Mucosa of descending colon (tissue), 3 donors: ENCODE data around the gene TSFM. TPM values are rescaled to one million over a fixed set of nuclear protein-coding genes. Genes with fewer than 3 reads are reported as not detected.

Experiments
- ATAC-seq: fragments of 200-7000 bp; cut with Tn5 transposase; one replicate; pipeline ENCODE4 v1.9.1; 2020; ENCODE audit warnings: mild to moderate bottlenecking, moderate library complexity
- DNase-seq, 3 donors: peaks; one replicate each; pipeline ENCODE4 v3.0.0-alpha.2; 2020
- H3K36me3 ChIP-seq: fragments of 200-600 bp; one replicate; pipeline ENCODE4 v1.8.0; 2021; ENCODE audit warnings: low read depth, mild to moderate bottlenecking
- H3K4me1 ChIP-seq: fragments of 200-600 bp; one replicate; pipeline ENCODE4 v1.8.0; 2021; ENCODE audit warnings: low read depth, mild to moderate bottlenecking
- H3K4me3 ChIP-seq: fragments of 200-600 bp; one replicate; pipeline ENCODE4 v1.8.0; 2021; ENCODE audit warnings: mild to moderate bottlenecking
- H3K9me3 ChIP-seq: fragments of 200-600 bp; one replicate; pipeline ENCODE4 v1.8.0; 2021; ENCODE audit warnings: mild to moderate bottlenecking
- CTCF ChIP-seq: fragments of 200-600 bp; IDR thresholded peaks from one replicate; pipeline ENCODE4 v1.8.0; 2022; ENCODE audit warnings: antibody characterized with exemption, mild to moderate bottlenecking
- intact Hi-C, 2 donors: fragments of 100-400 bp; cut with DNase I in 1 of 2; cut with micrococcal nuclease in 1 of 2; formaldehyde crosslinking; loops; one replicate each; pipeline versions ENCODE4 v1.11.0 to v1.11.1; 2022; cut with DNase I, micrococcal nuclease
- long read RNA-seq, 2 donors: library from polyadenylated mRNA; unstranded; transcript quantifications; one replicate each; pipeline ENCODE4 v2.0.0, GENCODE V29; 2019 to 2021
- total RNA-seq, 3 donors: library from RNA; stranded (reverse); fragmentation: NEBNext Ultra II Directional in 2 of 3; extraction: Animal tissue kit (Norgen Biotek cat#: 25700) in 2 of 3; gene quantifications; one replicate each; pipeline versions ENCODE4 v1.2.1 to v1.2.4, GENCODE V29; 2021 to 2023
- donor health status: DM: no; HTN: no; CAD: no; lungs with moderate emphysema.
- donor health status: DM: no; HTN: no; CAD: no.
- donor health status: DM: no; HTN: yes; CAD: no.

The TSFM gene
- total RNA-seq = 10 to 100 TPM; 26.1 to 32.9 (median 29.0) TPM
- long read RNA-seq, donor 1, transcript TSFM-204 (6 exons, 2,192 nt) = major isoform, 14 of 18 reads
- long read RNA-seq, donor 1, partial matches to known transcripts = 0 of 18 reads
- long read RNA-seq, donor 1, other reads (novel, unspliced or antisense) = 2 of 18 reads
- long read RNA-seq, donor 2, transcript TSFM-204 (6 exons, 2,192 nt) = major isoform, 22 of 23 reads
- long read RNA-seq, donor 2, partial matches to known transcripts = 0 of 23 reads
- long read RNA-seq, donor 2, other reads (novel, unspliced or antisense) = 1 of 23 reads

- peak; percentile 73 for TF ChIP-seq CTCF
- intact Hi-C loops = no loop called here
- DNase-seq (peak; percentile 96 to 99 (median 97)), ATAC-seq (peak; percentile 100)
- Histone ChIP-seq H3K36me3 (peaks cover 10% of the 10 kb centered on the region), H3K4me3 (peak within 1 kb of the TSS; percentile 75), H3K4me1 (peaks cover 10% of the 10 kb centered on the region), H3K9me3 (no peaks in the 10 kb centered on the region)
Observed at GRCh38 chr12:57782608-57783465, at the start of gene TSFM. Gene TSFM (plus strand): TSS chr12:57782787. CDS start chr12:57782802, 15 bp downstream.

GRCh38 chr12:57733928-57734327 is 48.7 kb upstream of the TSFM start:
- Histone ChIP-seq H3K4me3 (no peak overlapping the region), H3K9me3 (no peaks in the 10 kb centered on the region), H3K4me1 (peaks cover 15% of the 10 kb centered on the region), H3K36me3 (no peaks in the 10 kb centered on the region)
- intact Hi-C loops = no loop called here
- DNase-seq = no peak
- ATAC-seq = no peak
- TF ChIP-seq CTCF = no peak

GRCh38 chr12:57734591-57734990 is 48.0 kb upstream of the TSFM start:
- ATAC-seq = no peak
- intact Hi-C loops = no loop called here
- no peak for TF ChIP-seq CTCF
- no peak overlapping the region for H3K4me3 ChIP-seq
- H3K4me1 ChIP-seq = peaks cover 15% of the 10 kb centered on the region
- H3K36me3 ChIP-seq = no peaks in the 10 kb centered on the region
- no peak for DNase-seq
- no peaks in the 10 kb centered on the region for H3K9me3 ChIP-seq

GRCh38 chr12:57735198-57735855 is 47.3 kb upstream of the TSFM start:
- peaks cover 15% of the 10 kb centered on the region for H3K4me1 ChIP-seq
- H3K9me3 ChIP-seq = no peaks in the 10 kb centered on the region
- DNase-seq (no peak), ATAC-seq (no peak)
- no peak overlapping the region for H3K4me3 ChIP-seq
- intact Hi-C loops = no loop called here
- no peak for TF ChIP-seq CTCF
- H3K36me3 ChIP-seq = no peaks in the 10 kb centered on the region

- Histone ChIP-seq H3K4me1 (peaks cover 15% of the 10 kb centered on the region), H3K4me3 (no peak overlapping the region), H3K36me3 (no peaks in the 10 kb centered on the region), H3K9me3 (no peaks in the 10 kb centered on the region)
- intact Hi-C loops = no loop called here
- no peak for TF ChIP-seq CTCF
- no peak for ATAC-seq
- DNase-seq = peak in 1 of 3 donors; percentile 32
Observed at GRCh38 chr12:57735952-57736740, 46.4 kb upstream of the TSFM start.
